ENCODE measurements around the gene CD52. TPM values are rescaled to one million over a fixed set of nuclear protein-coding genes. Genes with fewer than 3 reads are reported as not detected.

CD52 gene
- polyA plus RNA-seq, 3 donors = 851 to 4,047 (median 2,617) TPM

- H3K9me3 Mint-ChIP-seq = no peaks in the 10 kb centered on the region
- Histone ChIP-seq H3K9ac (ENCODE audit: insufficient read depth, low read length, poor library complexity, severe bottlenecking) (no peak overlapping the region), H4K20me1 (ENCODE audit: insufficient read depth, low read length) (no peaks in the 10 kb centered on the region), H3K4me1 (ENCODE audit: control insufficient read depth in 1 of 2, insufficient read depth in 2 of 2, low read length in 2 of 2) (peaks cover 29 to 46% of the 10 kb centered on the region in 2 donors), H2AFZ (ENCODE audit: insufficient read depth, low read depth, low read length, poor library complexity, severe bottlenecking) (no peak overlapping the region), H3K79me2 (ENCODE audit: insufficient read depth, low read length) (peaks cover 58% of the 10 kb centered on the region), H3K36me3 (replicated peaks in 1 of 2; ENCODE audit: control insufficient read depth in 1 of 2, insufficient read depth in 2 of 2, low read length in 2 of 2) (peaks cover 64 to 90% of the 10 kb centered on the region in 2 donors), H3K27me3 (ENCODE audit: control insufficient read depth in 2 of 2, insufficient read depth in 2 of 2, low read length in 2 of 2) (no peaks in the 10 kb centered on the region), H3K4me2 (replicated peaks; ENCODE audit: extremely low read depth, low read length, poor library complexity, severe bottlenecking) (no peak overlapping the region), H3K27ac (ENCODE audit: low read depth in 1 of 2, low read length in 2 of 2) (no peak overlapping the region), H3K9me3 (replicated peaks in 1 of 2; ENCODE audit: control insufficient read depth in 1 of 2, insufficient read depth in 1 of 2, low read length in 2 of 2) (no peaks in the 10 kb centered on the region), H3K4me3 (replicated peaks in 1 of 3; ENCODE audit: low read depth in 2 of 3, low read length in 3 of 3) (no peak overlapping the region)
- WGBS (ENCODE audit: insufficient coverage) = 88% methylated on average over 15 of the region's 16 CpGs
- peaks cover 53% of the 10 kb centered on the region for H3K4me1 Mint-ChIP-seq
- intact Hi-C loops (cut with micrococcal nuclease) = no loop called here
- no peak for TF ChIP-seq CTCF (IDR thresholded peaks at IDR 0.05)
- H3K27ac Mint-ChIP-seq = peak overlapping the region in 5 of 7 donors; percentile 26 to 80 (median 55)
- no peak overlapping the region for H3K4me3 Mint-ChIP-seq
- DNase-seq = no peak
- peaks cover 0 to 6% (median 3%) of the 10 kb centered on the region in 3 donors for H3K27me3 Mint-ChIP-seq (ENCODE audit: low read depth in 3 of 3)
- H3K36me3 Mint-ChIP-seq = peaks cover 73 to 99% of the 10 kb centered on the region in 2 donors
Measured at GRCh38 chr1:26296340-26297056, 21.3 kb upstream of the CD52 start.

GRCh38 chr1:26297057-26297790, 20.5 kb upstream of the CD52 start:
- H3K27ac ChIP-seq (ENCODE audit: low read depth in 1 of 2, low read length in 2 of 2) = peak overlapping the region in 1 of 2 donors; percentile 75

More at GRCh38 chr1:26297057-26297790, 20.5 kb upstream of the CD52 start:
- peaks cover 46% of the 10 kb centered on the region for H3K4me1 Mint-ChIP-seq
- 97% methylated on average over 10 of the region's 12 CpGs for WGBS (ENCODE audit: insufficient coverage)
- Histone ChIP-seq H3K27me3 (ENCODE audit: control insufficient read depth in 2 of 2, insufficient read depth in 2 of 2, low read length in 2 of 2) (no peaks in the 10 kb centered on the region), H3K4me3 (replicated peaks in 1 of 3; ENCODE audit: low read depth in 2 of 3, low read length in 3 of 3) (no peak overlapping the region), H3K4me1 (ENCODE audit: control insufficient read depth in 1 of 2, insufficient read depth in 2 of 2, low read length in 2 of 2) (peaks cover 22 to 39% of the 10 kb centered on the region in 2 donors), H3K4me2 (replicated peaks; ENCODE audit: extremely low read depth, low read length, poor library complexity, severe bottlenecking) (no peak overlapping the region), H4K20me1 (ENCODE audit: insufficient read depth, low read length) (no peaks in the 10 kb centered on the region), H3K9ac (ENCODE audit: insufficient read depth, low read length, poor library complexity, severe bottlenecking) (no peak overlapping the region), H3K79me2 (ENCODE audit: insufficient read depth, low read length) (peaks cover 58% of the 10 kb centered on the region), H3K9me3 (replicated peaks in 1 of 2; ENCODE audit: control insufficient read depth in 1 of 2, insufficient read depth in 1 of 2, low read length in 2 of 2) (no peaks in the 10 kb centered on the region), H3K36me3 (replicated peaks in 1 of 2; ENCODE audit: control insufficient read depth in 1 of 2, insufficient read depth in 2 of 2, low read length in 2 of 2) (peaks cover 68 to 90% of the 10 kb centered on the region in 2 donors), H2AFZ (ENCODE audit: insufficient read depth, low read depth, low read length, poor library complexity, severe bottlenecking) (no peak overlapping the region)
- peaks cover 72 to 100% of the 10 kb centered on the region in 2 donors for H3K36me3 Mint-ChIP-seq
- no peak for TF ChIP-seq CTCF (IDR thresholded peaks at IDR 0.05)
- H3K9me3 Mint-ChIP-seq = peaks cover 0 to 2% (median 0%) of the 10 kb centered on the region in 7 donors
- peak overlapping the region in 2 of 7 donors; percentile 50 to 80 for H3K27ac Mint-ChIP-seq
- H3K4me3 Mint-ChIP-seq = no peak overlapping the region
- no peak for DNase-seq
- peaks cover 0 to 3% (median 2%) of the 10 kb centered on the region in 3 donors for H3K27me3 Mint-ChIP-seq (ENCODE audit: low read depth in 3 of 3)
- intact Hi-C loops (cut with micrococcal nuclease) = no loop called here

All from CD14-positive monocyte (primary cell).